Measurements from ENCODE around the gene RABGGTB. TPM values are rescaled to one million over a fixed set of nuclear protein-coding genes. Genes with fewer than 3 reads are reported as not detected.

RABGGTB gene
- total RNA-seq, 1 donor from 2014 or later = 58.2 TPM

GRCh38 chr1:75836528-75837100 lies 50.6 kb downstream of the RABGGTB start:
- no peak for DNase-seq (ENCODE audit: extremely low spot score in 2 of 2)
- H3K4me1 ChIP-seq = no peaks in the 10 kb centered on the region
- no peak overlapping the region for H3K4me3 ChIP-seq
- no peaks in the 10 kb centered on the region for H3K27me3 ChIP-seq
- TF ChIP-seq POLR2A (IDR thresholded peaks at IDR 0.05) (no peak), POLR2AphosphoS5 (IDR thresholded peaks at IDR 0.05; ENCODE audit: insufficient read depth in 1 of 2, low read depth in 1 of 2) (no peak)
- TF ChIP-seq, protein P1, sequence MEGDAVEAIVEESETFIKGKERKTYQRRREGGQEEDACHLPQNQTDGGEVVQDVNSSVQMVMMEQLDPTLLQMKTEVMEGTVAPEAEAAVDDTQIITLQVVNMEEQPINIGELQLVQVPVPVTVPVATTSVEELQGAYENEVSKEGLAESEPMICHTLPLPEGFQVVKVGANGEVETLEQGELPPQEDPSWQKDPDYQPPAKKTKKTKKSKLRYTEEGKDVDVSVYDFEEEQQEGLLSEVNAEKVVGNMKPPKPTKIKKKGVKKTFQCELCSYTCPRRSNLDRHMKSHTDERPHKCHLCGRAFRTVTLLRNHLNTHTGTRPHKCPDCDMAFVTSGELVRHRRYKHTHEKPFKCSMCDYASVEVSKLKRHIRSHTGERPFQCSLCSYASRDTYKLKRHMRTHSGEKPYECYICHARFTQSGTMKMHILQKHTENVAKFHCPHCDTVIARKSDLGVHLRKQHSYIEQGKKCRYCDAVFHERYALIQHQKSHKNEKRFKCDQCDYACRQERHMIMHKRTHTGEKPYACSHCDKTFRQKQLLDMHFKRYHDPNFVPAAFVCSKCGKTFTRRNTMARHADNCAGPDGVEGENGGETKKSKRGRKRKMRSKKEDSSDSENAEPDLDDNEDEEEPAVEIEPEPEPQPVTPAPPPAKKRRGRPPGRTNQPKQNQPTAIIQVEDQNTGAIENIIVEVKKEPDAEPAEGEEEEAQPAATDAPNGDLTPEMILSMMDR (IDR thresholded peaks at IDR 0.05) = no peak
- H3K36me3 ChIP-seq = no peaks in the 10 kb centered on the region
- H3K27ac ChIP-seq = no peak overlapping the region
- no peaks in the 10 kb centered on the region for H3K9me3 ChIP-seq
- intact Hi-C loops (cut with DNase I) = no loop called here

DNA sequence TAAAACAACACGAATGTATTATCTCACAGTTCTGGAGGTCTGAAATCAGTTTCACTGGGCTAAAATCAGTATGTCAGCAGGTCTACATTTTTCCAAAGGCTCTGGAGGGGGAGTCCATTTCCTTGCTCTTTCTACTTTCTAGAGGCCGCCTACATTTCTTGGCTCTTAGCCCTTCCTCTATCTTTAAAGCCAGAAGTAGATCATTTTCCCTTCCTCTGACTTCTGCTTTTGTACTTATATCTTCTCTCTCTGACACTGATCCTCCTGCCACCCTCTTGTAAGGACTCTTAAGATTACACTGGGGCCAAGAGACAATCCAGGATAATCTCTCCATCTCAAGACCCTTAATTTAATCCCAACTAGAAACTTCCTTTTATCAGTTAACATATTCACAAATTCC lies 52.0 kb downstream of the RABGGTB start:
- DNase-seq (ENCODE audit: extremely low spot score in 2 of 2) = no peak
- intact Hi-C loops (cut with DNase I) = no loop called here
- no peak overlapping the region for H3K27ac ChIP-seq

DNA sequence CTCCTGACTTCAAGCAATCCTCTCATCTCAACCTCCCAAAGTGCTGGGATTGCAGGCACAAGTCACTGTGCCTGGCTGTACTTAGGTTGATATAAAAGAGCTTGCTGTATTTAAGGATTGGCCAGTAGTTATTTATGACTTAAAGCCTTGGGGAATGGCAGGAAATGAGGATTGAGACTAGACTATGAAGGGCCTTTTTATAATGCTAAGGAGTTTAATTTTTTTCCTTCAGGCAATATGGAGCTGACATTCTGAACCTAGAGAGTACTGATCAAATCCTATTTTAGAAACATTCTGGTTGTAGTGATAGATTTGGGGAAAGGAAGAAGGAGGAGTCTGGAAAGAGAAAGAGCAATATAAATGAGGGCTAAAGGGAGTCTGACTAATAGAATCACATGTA lies 55.4 kb downstream of the RABGGTB start:
- Histone ChIP-seq H3K27ac (no peak overlapping the region), H3K9me3 (no peaks in the 10 kb centered on the region), H3K36me3 (no peaks in the 10 kb centered on the region), H3K4me3 (no peak overlapping the region), H3K4me1 (no peaks in the 10 kb centered on the region), H3K27me3 (no peaks in the 10 kb centered on the region)
- no peak for TF ChIP-seq POLR2AphosphoS5 (IDR thresholded peaks at IDR 0.05; ENCODE audit: insufficient read depth in 1 of 2, low read depth in 1 of 2)
- TF ChIP-seq, protein P1 (IDR thresholded peaks at IDR 0.05) = no peak
- TF ChIP-seq POLR2A (IDR thresholded peaks at IDR 0.05) = no peak
- DNase-seq (ENCODE audit: extremely low spot score in 2 of 2) = no peak
- intact Hi-C loops (cut with DNase I) = no loop called here

More for the DNA sequence above, 52.0 kb downstream of the RABGGTB start:
- H3K36me3 ChIP-seq = no peaks in the 10 kb centered on the region
- no peaks in the 10 kb centered on the region for H3K27me3 ChIP-seq
- H3K4me3 ChIP-seq = no peak overlapping the region
- no peak for TF ChIP-seq POLR2A (IDR thresholded peaks at IDR 0.05)
- TF ChIP-seq, protein P1 (IDR thresholded peaks at IDR 0.05) = no peak
- no peak for TF ChIP-seq POLR2AphosphoS5 (IDR thresholded peaks at IDR 0.05; ENCODE audit: insufficient read depth in 1 of 2, low read depth in 1 of 2)
- H3K4me1 ChIP-seq = no peaks in the 10 kb centered on the region
- no peaks in the 10 kb centered on the region for H3K9me3 ChIP-seq

Small RNAs within 50 kb of the gene (small RNA-seq; reads per million reads assigned to genes)
- not detected for gene SNORD45A
- gene SNORD45B = not detected
- gene SNORD45C = not detected

Other genes with a start within 250 kb of the RABGGTB start
- 1.2 TPM for gene SLC44A5, start 175.1 kb upstream of the RABGGTB start, total RNA-seq
- 30.2 TPM for gene ACADM, start 61.5 kb upstream of the RABGGTB start, total RNA-seq
- 0.25 TPM for gene MSH4, start 10.6 kb downstream of the RABGGTB start, total RNA-seq
- not detected for gene ASB17, start 146.1 kb downstream of the RABGGTB start, total RNA-seq

Measured in vagina (tissue), 2 donors.